K562 (cell line): Measurements from ENCODE around the gene UNC119B. TPM values are rescaled to one million over a fixed set of nuclear protein-coding genes. Genes with fewer than 3 reads are reported as not detected.
A peak's percentile ranks its signal among the peaks of the same experiment; 100 is the strongest.

Experiments used
- BCOR ChIP-seq: fragments of 450-650 bp; IDR thresholded peaks from 2 replicates; pipeline ENCODE4 v1.6.1; 2016
- CCAR2 ChIP-seq: fragments of 200-400 bp; formaldehyde crosslinking; IDR thresholded peaks from 2 replicates; pipeline ENCODE4 v1.6.1; 2017; ENCODE audit warnings: mild to moderate bottlenecking, low read depth, low read length
- CXXC5 ChIP-seq: fragments of 250-450 bp; sonication (Bioruptor Pico); IDR thresholded peaks from 2 replicates; pipeline ENCODE4 v1.8.0; 2022; ENCODE audit warnings: inconsistent platforms, mild to moderate bottlenecking, moderate library complexity
- ESRRB ChIP-seq: fragments of 250-450 bp; sonication (Bioruptor Pico); IDR thresholded peaks from 2 replicates; pipeline ENCODE4 v1.5.0; 2020; ENCODE audit warnings: mild to moderate bottlenecking, moderate library complexity, borderline replicate concordance
- FOXK1 ChIP-seq: sonication (generic); formaldehyde crosslinking; IDR thresholded peaks from 2 replicates; pipeline ENCODE4 v1.8.0; 2022; ENCODE audit warnings: missing genetic modification reagents, mild to moderate bottlenecking, borderline replicate concordance
- KHSRP ChIP-seq: fragments of 450-650 bp; IDR thresholded peaks from 2 replicates; pipeline ENCODE4 v1.6.1; 2017
- MAFG ChIP-seq: fragments of 450-650 bp; conservative IDR thresholded peaks from 2 replicates; pipeline ENCODE4 v1.6.1; 2016; ENCODE audit warnings: missing genetic modification characterization, missing compliant biosample characterization
- NR1H2 ChIP-seq: sonication (generic); formaldehyde crosslinking; IDR thresholded peaks from 2 replicates; pipeline ENCODE4 v1.4.0; 2020; ENCODE audit warnings: mild to moderate bottlenecking, missing genetic modification reagents
- NUFIP1 ChIP-seq: fragments of 450-650 bp; IDR thresholded peaks from 2 replicates; pipeline ENCODE4 v1.6.1; 2018; ENCODE audit not compliant: partially characterized antibody
- RBM34 ChIP-seq: fragments of 200-400 bp; formaldehyde crosslinking; IDR thresholded peaks from 2 replicates; pipeline ENCODE4 v1.6.1; 2018; ENCODE audit warnings: low read length, borderline replicate concordance; ENCODE audit not compliant: insufficient read depth
- TCF7 ChIP-seq: sonication (generic); IDR thresholded peaks from 2 replicates; pipeline ENCODE4 v1.6.1; 2016; ENCODE audit warnings: antibody characterized with exemption, borderline replicate concordance
- ZC3H11A ChIP-seq: IDR thresholded peaks from 2 replicates; pipeline ENCODE4 v1.6.1; 2012; ENCODE audit warnings: low read depth, low read length, improper control_type of control experiment
- ZNF12 ChIP-seq: sonication (generic); formaldehyde crosslinking; IDR thresholded peaks from 2 replicates; pipeline ENCODE4 v1.4.0; 2020; ENCODE audit warnings: mild to moderate bottlenecking, missing genetic modification reagents
- ZNF23 ChIP-seq: fragments of 250-450 bp; sonication (Bioruptor Pico); IDR thresholded peaks from 2 replicates; pipeline ENCODE4 v1.4.0; 2020; ENCODE audit warnings: mild to moderate bottlenecking
- ZNF311 ChIP-seq: fragments of 250-450 bp; sonication (Bioruptor Pico); IDR thresholded peaks from 2 replicates; pipeline ENCODE4 v1.4.0; 2020; ENCODE audit warnings: mild to moderate bottlenecking, moderate library complexity
- ZNF740 ChIP-seq, 3 experiments: fragments of 200-800 bp in 1 of 3; sonication (Bioruptor generic) in 1 of 3; sonication (generic) in 1 of 3; formaldehyde crosslinking in 1 of 3; IDR thresholded peaks; 2 replicates each; pipeline versions ENCODE4 v1.6.1 to v1.8.0; 2016 to 2022; ENCODE audit warnings: mild to moderate bottlenecking in 2 of 3, missing compliant biosample characterization in 2 of 3, missing genetic modification characterization in 2 of 3, missing genetic modification reagents in 1 of 3
- polyA plus RNA-seq, 8 experiments: library from polyadenylated mRNA; depleted of rRNA in 4 of 8; stranded (reverse) in 5 of 8; unstranded in 3 of 8; fragments of >200 nt; fragmentation: Nextera tagmentation in 2 of 8; fragmentation: Illumina TruSeq in 1 of 8; extraction: Ambion mirVana in 2 of 8; extraction: Trizol in 1 of 8; gene quantifications; 2 replicates each; pipeline versions ENCODE4 v1.2.1 to v1.2.3, GENCODE V29; 2011 to 2014; ENCODE audit warnings: inconsistent platforms in 1 of 8, missing spikeins in 1 of 8
- total RNA-seq, 7 experiments: library from RNA; depleted of rRNA in 6 of 7; stranded (reverse); fragments of >200 nt in 6 of 7; fragmentation: Illumina TruSeq in 2 of 7; extraction: Trizol in 2 of 7; gene quantifications; 2 replicates each; pipeline versions ENCODE4 v1.2.1 to v1.2.3, GENCODE V29; 2011 to 2021; ENCODE audit warnings: low replicate concordance in 1 of 7
- TF ChIP-seq, protein P1 (sequence below), 2 experiments: fragments of 250-450 bp in 1 of 2; fragments of 450-650 bp in 1 of 2; sonication (Bioruptor Pico) in 1 of 2; IDR thresholded peaks; 2 replicates each; pipeline versions ENCODE4 v1.6.1 to v1.8.0; 2016 to 2021; ENCODE audit warnings: mild to moderate bottlenecking in 2 of 2, moderate library complexity in 2 of 2, missing compliant biosample characterization in 1 of 2, missing genetic modification characterization in 1 of 2
- TF ChIP-seq, protein P2 (sequence below): IDR thresholded peaks from 2 replicates; pipeline ENCODE4 v1.6.1; 2011; ENCODE audit warnings: borderline replicate concordance, low read depth, mild to moderate bottlenecking, moderate library complexity, low read length; ENCODE audit not compliant: insufficient read depth, poor library complexity, severe bottlenecking
- TF ChIP-seq, protein P3 (sequence below): sonication (generic); formaldehyde crosslinking; IDR thresholded peaks from 2 replicates; pipeline ENCODE4 v1.8.0; 2022; ENCODE audit warnings: mild to moderate bottlenecking, missing genetic modification reagents

The UNC119B gene
- total and polyA plus RNA-seq, 9 of the 15 experiments (the other 6 are each of a cell fraction or from before 2014, with no cell fraction given) = 4.0 to 34.5 (median 15.1) TPM

GRCh38 chr12:120686151-120686689 is 24.0 kb upstream of the UNC119B start (continued):
- TF ChIP-seq ZNF23 (no peak), ZNF740 (CRISPR knock-in tag; IDR thresholded peaks at IDR 0.05) (no peak), ZNF740 (tag; IDR thresholded peaks at IDR 0.05) (no peak), NR1H2 (no peak), TCF7 (no peak), KHSRP (no peak), ESRRB (CRISPR knock-in tag) (no peak), FOXK1 (no peak), NUFIP1 (no peak), ZC3H11A (no peak), RBM34 (no peak), MAFG (tag) (no peak), CXXC5 (CRISPR knock-in tag) (peak; percentile 90), ZNF12 (CRISPR knock-in tag) (peak; percentile 15; the same call in 1 of the 2 replicates), BCOR (peak; percentile 98), ZNF311 (CRISPR knock-in tag) (no peak), CCAR2 (no peak)
- TF ChIP-seq, protein P1, sequence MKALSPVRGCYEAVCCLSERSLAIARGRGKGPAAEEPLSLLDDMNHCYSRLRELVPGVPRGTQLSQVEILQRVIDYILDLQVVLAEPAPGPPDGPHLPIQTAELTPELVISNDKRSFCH (CRISPR knock-in tag; IDR thresholded peaks at IDR 0.05) = no peak
- TF ChIP-seq, protein P1 (tag; IDR thresholded peaks at IDR 0.05) = no peak
- TF ChIP-seq, protein P2, sequence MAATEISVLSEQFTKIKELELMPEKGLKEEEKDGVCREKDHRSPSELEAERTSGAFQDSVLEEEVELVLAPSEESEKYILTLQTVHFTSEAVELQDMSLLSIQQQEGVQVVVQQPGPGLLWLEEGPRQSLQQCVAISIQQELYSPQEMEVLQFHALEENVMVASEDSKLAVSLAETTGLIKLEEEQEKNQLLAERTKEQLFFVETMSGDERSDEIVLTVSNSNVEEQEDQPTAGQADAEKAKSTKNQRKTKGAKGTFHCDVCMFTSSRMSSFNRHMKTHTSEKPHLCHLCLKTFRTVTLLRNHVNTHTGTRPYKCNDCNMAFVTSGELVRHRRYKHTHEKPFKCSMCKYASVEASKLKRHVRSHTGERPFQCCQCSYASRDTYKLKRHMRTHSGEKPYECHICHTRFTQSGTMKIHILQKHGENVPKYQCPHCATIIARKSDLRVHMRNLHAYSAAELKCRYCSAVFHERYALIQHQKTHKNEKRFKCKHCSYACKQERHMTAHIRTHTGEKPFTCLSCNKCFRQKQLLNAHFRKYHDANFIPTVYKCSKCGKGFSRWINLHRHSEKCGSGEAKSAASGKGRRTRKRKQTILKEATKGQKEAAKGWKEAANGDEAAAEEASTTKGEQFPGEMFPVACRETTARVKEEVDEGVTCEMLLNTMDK = no peak
- TF ChIP-seq, protein P3, sequence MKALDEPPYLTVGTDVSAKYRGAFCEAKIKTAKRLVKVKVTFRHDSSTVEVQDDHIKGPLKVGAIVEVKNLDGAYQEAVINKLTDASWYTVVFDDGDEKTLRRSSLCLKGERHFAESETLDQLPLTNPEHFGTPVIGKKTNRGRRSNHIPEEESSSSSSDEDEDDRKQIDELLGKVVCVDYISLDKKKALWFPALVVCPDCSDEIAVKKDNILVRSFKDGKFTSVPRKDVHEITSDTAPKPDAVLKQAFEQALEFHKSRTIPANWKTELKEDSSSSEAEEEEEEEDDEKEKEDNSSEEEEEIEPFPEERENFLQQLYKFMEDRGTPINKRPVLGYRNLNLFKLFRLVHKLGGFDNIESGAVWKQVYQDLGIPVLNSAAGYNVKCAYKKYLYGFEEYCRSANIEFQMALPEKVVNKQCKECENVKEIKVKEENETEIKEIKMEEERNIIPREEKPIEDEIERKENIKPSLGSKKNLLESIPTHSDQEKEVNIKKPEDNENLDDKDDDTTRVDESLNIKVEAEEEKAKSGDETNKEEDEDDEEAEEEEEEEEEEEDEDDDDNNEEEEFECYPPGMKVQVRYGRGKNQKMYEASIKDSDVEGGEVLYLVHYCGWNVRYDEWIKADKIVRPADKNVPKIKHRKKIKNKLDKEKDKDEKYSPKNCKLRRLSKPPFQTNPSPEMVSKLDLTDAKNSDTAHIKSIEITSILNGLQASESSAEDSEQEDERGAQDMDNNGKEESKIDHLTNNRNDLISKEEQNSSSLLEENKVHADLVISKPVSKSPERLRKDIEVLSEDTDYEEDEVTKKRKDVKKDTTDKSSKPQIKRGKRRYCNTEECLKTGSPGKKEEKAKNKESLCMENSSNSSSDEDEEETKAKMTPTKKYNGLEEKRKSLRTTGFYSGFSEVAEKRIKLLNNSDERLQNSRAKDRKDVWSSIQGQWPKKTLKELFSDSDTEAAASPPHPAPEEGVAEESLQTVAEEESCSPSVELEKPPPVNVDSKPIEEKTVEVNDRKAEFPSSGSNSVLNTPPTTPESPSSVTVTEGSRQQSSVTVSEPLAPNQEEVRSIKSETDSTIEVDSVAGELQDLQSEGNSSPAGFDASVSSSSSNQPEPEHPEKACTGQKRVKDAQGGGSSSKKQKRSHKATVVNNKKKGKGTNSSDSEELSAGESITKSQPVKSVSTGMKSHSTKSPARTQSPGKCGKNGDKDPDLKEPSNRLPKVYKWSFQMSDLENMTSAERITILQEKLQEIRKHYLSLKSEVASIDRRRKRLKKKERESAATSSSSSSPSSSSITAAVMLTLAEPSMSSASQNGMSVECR (CRISPR knock-in tag) = no peak
